GF-D8 (cell line): Measurements from ENCODE around the gene MTG2.

Experiments
- DNase-seq: peaks from one replicate; lab custom pipeline; 2025; lab: John Stamatoyannopoulos, UW

Gene MTG2

DNA sequence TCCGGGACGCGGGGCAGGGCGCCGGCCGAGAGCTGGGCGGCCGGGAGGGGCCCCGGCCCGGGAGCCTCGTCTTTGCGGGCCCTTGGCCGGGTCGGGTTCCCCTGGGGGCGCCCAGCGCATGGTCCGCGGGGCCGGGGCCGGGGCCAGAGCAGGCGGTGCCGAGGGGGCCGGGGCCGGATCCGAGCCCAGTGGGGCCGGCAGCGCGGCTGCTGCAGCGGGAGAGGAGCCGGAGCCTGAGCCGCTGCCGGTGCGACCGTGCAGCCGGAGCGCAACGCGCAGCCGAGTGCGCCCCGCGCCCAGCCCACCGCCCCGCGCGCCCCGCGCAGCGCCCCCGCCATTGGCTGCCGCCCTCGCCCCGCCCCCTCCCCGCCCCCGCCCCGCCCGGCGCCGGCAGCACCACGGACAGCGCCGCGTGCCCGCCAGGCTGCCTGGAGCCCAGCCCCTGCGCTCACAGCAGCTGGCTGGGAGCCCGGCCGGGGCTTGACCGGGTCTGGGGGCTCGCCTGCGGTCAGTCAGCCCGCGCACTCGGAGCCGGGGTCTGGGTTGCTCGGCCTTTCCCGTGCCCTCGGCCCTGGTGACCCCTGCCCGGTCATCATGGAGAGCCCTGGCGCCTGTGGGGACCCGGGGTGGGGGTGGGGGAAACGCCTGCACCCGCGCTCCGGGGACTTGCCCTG, 37.3 kb downstream of the MTG2 start, which contains the start of gene HRH3:
Gene HRH3 (minus strand): TSS at position 287 of the 674 bp plus-strand sequence. CDS start 308 bp downstream, outside the sequence.
- DNase-seq, result no peak

DNA sequence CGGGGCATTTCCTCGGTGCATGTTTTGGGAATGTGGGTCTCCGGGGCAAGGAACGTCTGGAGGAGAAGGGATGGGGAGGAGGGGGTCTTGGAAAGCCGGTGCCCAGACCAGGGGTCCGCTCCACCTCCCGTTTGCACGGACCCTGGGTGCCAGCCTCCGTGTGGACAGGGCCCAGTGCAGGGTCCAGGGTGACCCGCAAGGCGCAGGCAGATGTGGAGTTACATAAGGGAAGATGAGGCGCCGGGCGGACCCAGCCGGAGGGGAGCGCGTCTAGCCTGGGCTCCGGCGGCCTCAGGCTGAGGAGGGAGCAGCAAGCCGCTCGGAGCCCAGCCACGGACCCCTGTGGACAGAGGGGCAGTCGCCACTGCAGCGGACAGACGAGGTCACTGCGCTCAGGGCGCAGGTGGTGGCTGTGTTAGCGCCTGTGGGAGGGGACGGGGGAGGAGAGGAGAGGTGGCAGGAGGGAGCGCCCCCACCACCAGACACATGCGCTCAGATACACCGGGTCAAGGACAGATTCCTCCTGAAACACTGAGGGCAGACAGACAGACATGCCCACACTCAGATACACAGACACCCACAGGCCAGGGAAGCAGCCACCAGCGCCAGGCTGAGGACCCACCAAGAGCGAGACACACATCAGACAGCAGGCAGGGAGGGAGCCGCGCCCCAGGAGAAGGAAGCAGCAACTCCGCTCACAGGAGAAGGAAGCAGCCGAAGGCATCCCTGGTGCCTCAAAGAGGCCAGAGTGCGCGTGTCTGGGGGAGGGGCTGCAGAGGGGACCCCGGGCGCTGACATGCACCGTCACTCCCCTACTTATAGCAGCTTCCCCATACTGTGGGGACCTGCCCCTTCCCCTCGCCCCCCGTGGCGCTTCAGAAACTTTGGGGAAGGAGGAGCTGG, 38.1 kb downstream of the MTG2 start:
- no peak for DNase-seq

DNA sequence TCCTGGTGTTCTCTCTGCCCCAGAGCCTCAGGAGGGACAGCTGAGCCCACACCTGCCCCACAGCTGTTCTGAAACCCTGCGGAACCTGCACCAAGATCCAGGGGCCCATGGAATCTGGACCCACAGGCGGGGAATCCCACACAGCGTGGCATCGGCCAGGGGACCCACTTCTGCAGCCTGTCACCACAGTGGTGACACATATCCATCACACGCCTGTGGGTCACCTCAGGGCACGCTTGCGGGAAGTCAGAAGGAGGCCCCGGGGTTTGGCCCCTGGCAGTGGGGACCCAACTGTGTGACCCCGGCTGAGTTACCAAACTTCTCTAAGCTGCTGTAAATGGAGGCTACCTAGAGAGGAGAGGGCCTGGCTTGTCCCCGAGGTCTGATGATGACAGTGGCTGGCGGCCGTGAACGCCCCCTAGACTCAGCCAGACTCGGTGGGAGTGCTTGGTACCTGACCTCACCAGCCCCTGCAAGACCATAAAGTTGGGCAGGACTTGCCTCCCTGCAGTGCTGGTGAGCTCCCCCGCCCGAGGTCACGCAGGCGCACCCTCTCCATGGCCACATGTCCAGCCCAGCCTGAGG, 39.5 kb downstream of the MTG2 start:
- no peak for DNase-seq

DNA sequence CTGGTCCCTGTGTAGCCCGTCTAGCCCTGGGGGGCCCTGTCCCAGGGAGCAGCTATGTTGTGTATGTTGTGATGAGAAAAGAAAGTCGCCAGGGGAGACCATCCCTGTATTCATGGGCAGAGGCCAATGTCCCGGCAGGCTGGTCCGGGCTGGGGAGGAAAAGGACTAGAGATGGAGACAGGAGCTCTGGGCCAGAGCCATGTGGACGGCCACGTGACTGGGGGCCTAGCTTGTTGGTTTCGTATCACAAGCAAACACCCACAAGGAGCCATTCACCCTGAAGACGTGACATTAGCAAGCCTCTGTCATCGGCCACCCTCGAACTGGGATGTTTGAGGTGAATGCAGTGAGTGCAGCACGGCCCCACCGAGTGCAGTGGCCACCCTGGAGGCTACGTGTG, 40.1 kb downstream of the MTG2 start:
- no peak for DNase-seq

DNA sequence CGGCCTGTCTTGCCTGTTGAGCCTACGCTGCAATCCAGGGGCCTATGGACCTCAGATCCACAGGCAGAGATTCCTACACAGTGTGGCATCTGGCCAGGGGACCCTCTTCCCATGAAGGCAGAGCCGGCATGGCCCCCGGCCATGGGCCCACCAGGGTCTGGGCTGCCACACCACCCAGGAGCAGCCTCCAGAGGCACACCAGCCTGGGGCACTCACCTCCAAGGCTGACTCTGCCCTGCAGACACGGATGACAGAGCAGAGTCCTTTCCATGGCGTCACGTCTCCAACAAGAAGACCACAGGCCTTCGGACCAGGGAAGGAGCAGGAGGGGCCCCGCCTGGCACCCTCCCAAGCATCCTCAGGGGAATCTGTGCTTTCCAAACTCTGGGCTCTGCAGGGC, 40.7 kb downstream of the MTG2 start:
- DNase-seq, result no peak

DNA sequence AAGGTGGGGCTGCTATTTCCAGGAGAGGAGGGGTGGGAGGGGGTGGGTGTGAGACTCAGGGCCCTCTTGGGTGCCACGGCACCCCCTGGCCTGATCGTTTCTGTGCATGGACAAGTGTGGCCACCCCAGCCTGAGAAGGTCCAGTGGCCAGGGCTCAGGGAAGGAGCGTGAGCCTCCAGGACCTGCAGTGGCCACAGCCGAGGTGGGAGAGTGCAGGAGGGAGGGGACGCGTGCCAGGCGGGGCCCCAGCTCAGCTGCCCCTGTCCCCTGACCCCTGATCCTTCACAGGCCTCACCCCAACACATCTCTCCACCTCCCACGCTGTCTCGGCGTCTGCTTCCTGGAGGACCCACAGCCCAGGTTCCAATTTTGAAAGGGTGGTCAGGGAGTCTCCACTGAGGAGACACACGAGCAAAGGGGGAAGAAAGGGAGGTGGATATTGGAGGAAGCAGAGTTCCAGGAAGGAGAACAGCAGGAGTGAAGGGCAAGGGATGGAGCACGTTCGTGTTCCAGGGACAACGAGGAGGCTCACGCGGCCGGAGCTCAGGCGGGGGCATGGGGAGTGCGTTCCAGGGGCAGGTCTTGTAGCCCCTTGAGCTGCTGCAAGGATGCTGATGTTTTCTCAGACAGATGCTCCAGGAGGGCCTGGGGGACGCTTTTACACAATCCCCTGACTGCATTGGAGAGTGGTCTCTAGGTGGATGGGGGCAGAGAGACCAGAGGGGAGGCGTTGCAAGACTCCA, 41.5 kb downstream of the MTG2 start:
- DNase-seq, result no peak

DNA sequence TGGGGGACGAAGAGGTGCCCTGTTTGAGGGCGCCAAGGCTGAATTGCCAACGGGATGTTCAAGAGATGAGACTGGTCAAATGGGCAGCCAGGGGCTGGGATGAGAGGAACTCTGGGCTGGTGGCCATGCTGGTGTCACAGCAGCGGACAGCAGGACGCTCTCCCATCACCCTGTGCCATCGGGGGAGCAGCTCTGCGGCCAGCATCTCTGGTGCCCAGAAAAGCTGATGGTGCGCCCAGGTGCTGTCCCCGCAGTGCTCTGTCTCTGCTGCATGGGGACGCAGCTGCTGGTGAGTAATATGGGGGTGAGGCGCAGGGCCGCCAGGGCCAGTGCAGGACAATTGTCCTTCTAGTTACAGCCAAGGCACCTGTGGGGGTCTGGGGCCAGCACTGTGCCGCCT, 42.2 kb downstream of the MTG2 start:
- DNase-seq, result no peak

DNA sequence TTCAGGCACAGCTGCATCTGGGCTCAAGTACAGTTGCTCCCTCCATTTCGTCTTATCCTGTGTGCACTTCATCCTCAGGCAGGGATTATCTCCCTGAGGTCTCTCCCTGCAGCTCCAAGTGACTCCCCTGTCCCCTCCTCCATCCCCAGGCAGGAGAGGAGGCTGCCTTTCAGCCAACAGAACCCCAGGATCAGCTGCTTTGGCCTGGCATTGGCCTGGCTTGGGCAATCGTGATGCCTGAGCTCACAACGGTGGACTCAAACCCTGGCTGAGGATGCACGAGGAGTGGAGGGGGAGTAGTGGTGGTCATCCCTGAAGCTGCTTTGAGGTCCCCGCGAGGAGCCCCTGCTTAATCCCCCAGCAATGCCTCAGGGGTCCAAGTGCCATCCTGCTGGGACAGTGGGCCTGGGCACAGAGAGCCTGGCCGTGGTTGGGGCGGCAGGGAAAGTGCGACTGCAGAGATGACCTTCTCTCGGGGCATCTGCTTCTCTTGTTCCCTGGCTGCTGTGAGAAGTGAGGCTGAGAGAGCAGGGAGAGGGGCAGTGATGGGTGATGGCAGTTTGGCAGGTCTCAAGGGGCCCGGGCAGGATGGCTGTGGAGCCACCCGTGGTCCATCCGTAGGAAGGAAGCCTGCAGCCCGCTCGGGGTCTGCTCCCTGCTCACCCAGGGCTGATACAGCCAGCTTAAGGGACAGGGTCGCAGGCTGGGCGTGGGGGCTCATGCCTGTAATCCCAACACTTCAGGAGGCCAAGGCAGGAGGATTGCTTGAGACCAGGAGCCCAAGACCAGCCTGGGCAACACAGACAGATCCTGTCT, 43.2 kb downstream of the MTG2 start:
- DNase-seq, result no peak

DNA sequence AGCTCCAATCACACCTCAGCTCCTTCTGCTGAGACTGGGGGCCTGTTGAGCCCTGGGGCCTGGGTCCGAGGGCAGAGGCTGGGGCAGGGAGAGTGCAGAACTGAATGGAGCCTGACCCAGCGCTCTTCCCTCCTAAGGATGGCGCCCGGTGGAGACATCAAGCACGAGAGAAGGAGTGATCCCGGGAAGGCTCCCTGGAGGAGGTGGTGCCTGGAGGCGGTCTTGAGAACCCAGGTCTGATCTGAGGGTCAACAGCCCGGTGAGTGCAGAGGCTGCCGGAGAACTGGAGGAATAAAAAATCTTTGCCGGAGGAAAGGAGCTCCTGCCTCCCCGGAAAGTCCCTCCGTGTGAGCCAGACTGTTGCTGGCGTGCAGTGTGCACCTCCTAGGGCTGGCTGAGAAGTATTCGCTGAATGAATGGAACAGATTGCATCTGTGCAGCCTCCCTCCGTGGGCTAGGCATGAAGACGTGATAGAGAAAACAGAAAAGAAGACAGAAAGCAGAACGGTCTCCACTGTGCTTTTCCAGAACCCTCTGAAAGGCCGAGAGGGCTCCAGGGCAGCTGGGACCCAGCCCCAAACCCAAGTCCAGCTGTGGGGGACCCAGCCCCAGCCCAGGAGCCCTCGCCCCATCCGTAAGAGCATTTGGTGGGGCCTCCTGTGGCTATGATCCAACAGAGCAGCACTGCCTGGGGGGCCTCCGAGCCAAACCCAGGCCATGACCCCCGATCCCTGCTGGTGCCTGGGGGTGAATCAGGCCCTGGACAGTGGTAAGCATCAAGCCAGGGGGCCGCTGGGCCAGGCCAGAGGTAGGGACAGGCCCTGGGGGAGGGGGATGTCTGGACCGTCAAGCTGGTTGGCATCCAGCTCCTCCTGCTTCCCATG, 44.1 kb downstream of the MTG2 start:
- DNase-seq, result no peak

DNA sequence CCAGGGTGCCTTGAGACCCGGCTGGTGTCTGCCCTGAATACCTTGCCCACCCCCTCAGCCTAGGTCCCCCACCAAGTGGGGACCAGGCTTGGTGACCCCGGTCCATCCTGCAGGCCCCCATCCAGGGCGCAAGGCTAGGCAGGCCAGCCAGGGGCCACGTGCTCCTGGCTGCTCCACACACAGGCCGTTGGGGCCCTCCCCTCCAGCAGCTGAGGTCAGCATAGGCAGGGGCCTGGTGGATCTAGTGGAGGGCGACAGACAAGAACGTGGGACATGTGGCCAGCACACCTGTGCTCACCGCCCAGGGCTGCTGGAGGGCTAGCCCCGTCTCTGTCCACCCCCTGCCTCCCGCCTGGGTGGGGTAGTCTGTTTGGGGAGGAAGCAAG, 44.8 kb downstream of the MTG2 start:
- no peak for DNase-seq

DNA sequence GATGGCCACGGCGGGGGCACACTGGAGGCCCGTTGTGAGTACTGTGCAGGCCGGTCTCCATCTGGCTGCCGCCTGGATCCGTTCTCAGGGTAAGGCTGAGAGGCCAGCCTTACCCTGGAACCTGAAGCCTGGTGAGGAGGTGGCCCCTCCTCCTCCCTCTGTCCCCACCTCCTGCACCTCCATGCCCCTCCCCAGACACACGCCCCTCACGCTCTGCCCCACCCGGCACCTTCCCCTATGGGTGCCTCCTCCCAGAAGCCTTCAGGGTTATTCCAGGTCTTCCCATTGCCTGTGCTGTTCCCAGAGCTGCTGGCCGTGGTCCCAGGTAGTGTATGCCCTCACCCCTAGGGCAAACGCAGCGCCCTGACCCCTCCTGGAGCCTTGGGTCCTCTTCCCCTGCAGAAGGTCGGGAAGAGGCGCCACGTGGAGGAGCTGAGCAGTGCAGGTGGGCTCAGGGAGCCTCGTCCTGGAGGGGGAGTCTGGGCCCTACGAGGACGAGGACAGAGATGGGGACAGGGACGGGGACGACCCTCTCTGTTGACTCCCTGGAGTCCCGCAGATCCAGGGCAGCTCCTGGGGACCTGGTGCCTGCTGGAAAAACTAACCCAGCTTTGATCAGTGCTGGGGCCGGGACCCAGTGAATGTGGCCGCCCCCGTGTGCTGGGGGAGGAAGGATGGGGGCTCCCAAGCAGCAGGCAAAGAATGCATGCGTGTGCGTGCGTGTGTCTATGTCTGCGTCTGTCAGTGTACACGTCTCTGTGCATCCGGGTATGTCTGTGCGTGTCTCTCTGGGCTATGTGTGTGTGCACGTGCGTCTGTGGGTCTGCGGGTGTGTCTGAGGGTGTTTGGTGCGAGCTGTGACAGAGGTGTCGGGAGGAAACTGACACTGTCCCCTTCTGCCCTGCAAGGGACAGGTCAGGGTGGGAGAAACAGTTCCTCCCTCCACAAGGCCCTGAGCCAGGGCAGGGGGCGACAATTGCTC, 45.4 kb downstream of the MTG2 start:
- no peak for DNase-seq

DNA sequence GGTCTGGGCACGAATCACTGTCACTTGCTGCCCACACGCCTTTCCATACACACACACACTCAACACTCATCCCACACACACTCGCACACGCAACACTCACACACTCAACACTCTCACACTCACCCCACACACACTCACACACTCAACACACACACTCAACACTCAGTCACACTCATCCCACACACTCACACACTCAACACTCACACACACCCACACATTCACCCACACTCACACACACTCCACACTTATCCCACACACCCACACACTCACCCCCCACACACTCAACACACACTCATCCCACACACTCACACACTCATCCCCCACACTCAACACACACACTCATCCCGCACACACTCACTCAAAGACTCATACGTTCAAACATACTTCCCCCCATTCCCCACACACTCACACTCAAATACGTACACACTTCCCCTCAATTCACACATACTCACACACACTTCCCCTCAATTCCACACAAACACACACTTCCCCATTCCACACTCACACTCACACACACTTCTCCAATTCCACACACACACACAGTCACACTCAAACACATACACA, 46.2 kb downstream of the MTG2 start:
- DNase-seq, result no peak

DNA sequence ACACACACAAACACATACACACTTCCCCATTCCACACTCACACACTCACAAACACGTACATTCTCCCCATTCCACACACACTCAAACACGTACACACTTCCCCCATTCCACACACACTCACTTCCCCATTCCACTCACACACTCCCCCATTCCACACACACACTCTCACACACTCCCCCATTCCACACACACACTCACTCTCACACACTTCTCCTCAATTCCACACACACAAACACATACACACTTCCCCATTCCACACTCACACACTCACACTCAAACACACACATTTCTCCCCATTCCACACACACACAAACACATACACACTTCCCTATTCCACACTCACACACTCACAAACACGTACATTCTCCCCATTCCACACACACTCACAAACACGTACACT, 46.8 kb downstream of the MTG2 start:
- DNase-seq, result no peak

DNA sequence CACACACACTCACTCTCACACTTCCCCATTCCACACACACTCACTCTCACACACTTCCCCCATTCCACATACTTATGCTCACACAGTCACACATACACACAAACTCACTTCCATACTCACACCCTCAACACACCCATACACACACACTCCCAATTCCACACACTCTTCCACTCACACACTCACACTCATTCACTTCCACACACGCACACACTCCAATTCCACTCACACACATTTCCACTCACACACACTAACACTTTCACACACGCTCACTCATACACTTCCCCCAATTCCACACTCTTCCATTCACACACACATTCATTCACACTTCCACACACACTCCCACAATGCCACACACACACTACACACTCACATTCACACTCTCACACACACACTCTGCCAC, 47.4 kb downstream of the MTG2 start:
- DNase-seq, result no peak

DNA sequence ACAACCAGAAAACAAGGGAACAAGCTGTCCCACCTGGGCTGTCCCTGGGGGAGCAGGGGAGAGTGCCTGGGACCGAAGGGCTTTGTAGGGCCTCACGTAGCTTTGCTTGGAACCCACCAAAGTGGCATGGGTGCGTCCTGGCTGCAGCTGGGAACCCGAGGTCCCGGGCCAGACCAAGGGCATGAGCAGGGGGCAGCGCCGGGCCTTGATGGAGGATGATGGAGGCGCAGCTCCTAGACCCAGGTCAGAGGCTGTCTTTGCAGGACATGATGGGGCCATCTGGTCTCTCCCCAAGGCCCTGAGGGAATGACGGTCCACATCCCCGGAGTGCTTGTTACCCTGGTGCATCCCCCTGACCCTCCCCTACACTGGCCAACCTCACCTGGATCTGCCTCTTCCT, 47.9 kb downstream of the MTG2 start:
- DNase-seq, result no peak

DNA sequence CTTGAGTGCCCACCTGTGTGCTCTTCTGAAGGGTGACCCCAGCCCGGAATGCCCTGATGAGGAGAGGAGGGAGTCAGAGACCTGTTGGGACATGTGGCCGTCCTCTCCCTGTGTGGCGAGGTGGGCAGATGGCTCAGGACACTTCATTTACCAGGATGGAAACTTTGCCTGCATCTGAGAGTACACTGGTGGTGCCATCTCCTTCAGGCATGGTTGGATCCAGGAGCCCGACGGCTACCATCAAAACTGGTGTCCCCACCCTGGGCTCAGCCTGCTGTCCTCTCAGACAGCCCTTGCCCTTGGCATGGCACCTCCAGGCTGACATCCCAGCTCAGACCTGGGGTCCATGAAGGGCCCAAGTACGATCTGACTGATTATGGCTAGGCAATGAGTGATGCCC, 48.5 kb downstream of the MTG2 start:
- no peak for DNase-seq

DNA sequence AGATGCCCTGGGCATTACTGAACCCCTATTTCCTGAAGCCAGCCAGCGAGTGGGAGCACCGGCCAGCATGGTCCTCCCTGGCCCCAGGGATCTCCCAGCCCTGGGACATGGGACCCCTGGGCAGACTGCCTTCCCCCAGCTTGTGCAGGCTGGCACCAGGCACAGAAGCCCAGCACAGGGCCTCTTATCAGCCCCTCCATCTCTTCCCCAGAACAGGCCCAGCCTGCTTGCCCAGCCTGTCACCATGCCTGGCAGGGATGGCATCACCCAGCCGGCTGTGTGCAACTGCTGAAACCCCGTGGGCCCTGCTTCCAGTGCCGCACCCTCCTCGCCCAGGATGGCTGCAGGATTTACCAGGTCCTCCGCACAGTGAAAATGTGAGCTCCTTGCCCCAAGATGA, 49.4 kb downstream of the MTG2 start:
- DNase-seq, result no peak

DNA sequence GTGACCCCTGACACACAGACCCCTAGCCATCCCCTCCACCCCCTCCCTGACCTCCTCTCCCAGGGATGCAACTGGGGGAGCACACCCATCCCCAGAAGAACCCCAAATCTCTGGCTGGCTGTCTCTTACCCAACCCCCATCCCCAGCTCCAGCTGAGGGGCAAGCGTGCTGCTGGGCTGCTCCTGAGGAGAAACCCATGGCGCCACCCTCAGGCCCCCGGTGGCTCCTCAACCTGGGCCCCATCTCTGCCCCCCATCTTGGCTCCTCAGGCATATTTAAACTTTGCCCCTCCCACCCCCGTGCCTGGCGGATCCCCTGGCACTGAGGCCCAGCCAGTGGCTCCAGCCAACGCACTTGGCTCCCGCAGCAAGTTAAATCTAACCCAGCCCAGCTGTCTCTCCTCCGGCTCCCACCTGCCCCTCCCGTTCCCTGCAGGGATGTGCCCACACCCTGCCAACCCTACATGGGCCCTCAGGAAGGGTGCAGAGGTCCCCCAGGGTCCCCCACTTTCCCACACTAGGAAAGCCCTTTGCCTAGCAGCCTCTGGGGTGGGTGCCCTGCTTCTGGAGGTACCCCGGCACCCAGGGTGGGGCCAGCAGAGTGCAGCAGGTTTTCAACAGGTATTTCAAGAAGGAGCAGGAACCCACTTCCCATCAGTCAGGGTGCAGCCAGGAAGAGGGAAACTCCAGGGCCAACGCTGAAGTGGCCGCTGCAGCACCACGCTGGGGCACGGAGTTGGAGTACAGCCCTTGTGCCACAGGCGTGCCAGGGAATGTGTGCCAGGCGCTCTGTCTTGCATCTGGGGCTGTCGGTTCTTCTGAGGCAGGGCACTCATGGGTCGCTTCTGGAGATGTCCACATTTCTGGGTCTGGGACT, 50.2 kb downstream of the MTG2 start:
- DNase-seq, result no peak
